HG03558 (cell line): ENCODE data around the gene ADGRL1.
"Not testable (repeated sequence)": the region's sequence is repeated elsewhere in the genome, so short reads cannot be mapped to it uniquely, and the experiment has no call there.

Experiments used
- ATAC-seq: cut with Tn5 transposase; IDR thresholded peaks from one replicate; pipeline ENCODE4 v1.9.1; 2021; ENCODE audit warnings: moderate number of reproducible peaks; ENCODE audit not compliant: unreplicated experiment; ENCODE audit errors: extremely low read depth

Gene ADGRL1

DNA sequence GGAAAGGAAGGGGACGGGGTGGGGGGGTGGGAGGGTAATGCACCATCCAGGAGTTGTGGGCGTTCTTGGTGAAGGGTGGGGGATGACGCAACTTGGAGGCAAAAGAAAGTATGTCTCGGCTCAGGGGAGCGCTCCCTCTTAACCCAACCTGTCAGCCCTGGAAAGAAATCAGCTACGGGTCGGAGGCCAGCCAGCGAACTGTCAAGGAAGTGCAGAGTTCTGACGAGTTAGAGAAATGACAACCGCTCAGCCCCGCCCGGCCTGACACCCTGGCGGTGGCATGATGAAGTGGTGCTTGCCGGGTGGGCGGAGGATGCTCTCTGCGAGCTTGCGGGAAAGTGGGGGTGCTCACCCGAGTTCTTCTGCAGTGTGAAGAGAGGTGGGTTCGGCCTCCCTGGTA is 15.4 kb upstream of the ADGRL1 start:
- not testable (repeated sequence) for ATAC-seq

DNA sequence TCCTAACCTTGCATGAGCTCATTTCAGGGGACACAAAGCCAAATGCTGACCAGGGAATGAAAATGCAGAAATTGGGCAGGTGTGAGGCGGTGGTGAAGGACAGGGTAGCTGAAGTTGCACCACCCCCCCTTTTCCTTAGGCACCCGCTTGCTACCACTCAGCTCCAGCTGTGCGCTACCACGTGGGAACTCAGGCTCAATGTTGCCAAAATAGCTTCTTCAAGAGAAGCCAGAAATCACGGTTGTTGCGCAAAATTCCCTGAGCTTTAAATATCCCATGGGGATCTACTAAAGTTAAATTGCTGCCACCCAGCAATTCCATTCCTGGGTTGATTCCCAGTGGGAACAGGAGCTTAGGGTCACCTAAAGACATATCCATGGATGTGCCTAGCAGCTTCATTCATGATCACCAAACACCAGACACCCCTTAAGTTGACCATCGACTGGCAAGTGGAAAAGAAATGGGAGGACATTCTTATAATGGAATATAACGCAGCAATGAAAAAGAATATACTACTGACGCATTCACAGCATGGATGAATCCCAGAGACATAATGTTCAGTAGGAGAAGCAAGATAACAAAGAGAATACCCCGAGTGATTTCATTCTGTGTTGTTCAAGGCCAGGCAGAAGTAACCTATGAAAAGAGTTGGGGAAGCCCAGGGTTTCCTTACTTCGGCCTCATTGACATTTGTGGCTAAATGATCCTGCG is 12.8 kb upstream of the ADGRL1 start:
- no peak for ATAC-seq

DNA sequence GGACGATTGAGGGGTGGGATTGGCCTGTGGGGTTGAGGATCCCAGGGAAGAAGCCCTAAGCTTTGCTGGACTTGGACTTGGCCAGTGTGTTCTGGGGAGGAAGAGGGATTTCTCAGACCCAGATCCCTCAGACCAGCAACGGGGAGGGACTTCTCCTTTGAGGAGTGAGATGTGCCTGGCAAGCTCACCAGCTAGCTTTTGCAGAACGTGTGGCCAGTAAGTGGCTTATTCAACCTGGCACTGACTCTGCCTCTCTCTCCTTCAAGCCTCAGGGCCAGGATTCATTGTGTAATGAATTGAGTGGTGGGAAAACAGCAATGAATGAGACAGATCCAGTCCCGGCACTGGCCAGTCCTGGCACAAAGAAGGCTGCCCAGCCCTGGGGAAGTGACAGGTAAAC is 11.9 kb upstream of the ADGRL1 start:
- not testable (repeated sequence) for ATAC-seq

DNA sequence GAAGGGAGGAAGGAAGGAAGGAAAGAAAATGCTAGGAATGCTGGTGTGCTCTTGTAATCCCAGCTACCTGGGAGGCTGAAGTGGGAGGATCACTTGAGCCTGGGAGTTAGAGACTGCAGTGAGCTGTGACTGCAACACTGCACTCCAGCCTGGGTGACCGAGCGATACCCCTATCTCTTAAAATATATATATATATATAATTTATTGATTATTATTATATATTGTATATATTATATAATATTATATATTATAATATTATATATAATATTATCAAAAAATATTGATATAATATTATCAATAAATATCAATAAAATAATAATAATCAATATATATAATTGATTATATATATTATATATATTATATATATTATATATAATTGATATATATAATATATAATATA is 8.6 kb upstream of the ADGRL1 start:
- ATAC-seq: no peak

DNA sequence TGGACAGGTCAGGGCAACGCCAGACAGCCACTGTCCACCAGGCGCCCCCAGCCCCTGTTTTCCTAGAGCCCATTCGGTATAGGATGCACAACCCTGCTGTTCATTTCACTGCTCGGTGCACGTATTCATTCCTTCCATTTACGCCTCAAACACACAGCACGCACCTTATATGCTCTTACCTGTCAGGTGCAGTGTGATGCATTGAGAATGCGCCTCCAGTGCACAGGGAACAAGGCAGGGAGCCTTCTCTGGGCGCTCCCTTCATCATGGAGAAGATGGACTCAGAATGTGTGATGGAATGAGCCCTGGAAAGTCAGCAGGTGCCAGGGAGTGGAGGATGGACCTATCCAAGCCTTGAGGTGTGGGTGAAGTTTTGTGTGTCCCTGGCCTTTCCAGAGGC is 4.2 kb upstream of the ADGRL1 start:
- ATAC-seq: not testable (repeated sequence)

DNA sequence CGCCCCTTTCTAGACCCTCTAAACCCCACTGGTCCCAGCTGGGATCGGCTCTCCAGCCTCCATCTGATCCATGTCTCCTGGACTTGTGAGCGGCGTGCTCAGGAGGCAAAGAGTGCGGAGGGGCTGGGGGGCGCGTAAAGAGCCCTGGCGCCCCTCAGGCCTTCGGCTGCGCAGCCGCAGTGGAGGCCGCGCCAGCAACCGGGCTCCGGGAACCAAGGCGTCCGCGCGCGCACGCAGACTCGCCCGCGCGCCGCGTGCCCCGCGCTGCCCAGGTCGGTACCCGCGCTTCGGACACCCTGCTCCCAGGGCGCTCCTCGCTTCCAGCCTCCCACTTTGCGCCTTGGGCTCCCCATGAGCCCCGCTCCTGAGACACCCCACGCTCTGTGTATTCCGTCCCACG is 3.4 kb upstream of the ADGRL1 start:
- ATAC-seq: not testable (repeated sequence)

DNA sequence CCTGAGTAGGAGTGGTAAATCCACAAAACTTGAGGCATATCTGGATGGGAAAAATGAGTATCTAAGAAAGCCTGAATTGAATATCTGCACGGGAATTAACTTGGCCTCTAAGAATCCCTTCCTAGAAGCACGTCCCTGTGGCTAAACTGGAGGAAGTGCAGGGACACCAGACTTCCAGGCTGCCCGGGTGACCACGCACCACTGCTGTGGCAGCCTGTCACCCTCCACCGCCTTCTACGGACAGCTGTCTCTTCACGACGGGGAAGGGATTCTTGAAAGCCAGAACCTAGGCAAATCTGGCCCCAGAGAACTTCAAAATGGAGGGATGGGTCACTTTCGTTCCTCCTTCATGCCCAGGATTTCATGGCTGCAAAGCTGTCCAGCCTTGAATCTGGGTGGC is 2.5 kb upstream of the ADGRL1 start:
- ATAC-seq: not testable (repeated sequence)

DNA sequence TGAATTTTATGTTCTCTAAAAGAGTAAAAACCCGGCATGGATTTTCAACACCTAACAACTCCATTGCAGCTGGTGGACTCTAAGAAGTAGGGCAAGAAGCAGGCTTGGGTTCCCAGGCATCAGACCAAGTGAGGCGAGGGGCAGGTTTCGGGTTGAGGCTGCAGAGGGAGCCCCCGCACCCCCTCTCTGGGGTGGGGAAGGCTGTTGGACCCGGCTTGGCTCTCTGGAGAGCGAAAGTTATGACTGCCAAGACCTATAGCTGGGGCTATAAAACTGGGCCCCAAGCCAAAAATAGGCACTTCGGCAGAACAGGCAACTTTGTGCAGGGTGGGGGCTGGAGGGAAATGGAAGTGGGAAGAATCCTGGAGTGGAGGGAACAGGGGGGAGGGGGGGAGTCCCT is 1.8 kb upstream of the ADGRL1 start:
- ATAC-seq: not testable (repeated sequence)

DNA sequence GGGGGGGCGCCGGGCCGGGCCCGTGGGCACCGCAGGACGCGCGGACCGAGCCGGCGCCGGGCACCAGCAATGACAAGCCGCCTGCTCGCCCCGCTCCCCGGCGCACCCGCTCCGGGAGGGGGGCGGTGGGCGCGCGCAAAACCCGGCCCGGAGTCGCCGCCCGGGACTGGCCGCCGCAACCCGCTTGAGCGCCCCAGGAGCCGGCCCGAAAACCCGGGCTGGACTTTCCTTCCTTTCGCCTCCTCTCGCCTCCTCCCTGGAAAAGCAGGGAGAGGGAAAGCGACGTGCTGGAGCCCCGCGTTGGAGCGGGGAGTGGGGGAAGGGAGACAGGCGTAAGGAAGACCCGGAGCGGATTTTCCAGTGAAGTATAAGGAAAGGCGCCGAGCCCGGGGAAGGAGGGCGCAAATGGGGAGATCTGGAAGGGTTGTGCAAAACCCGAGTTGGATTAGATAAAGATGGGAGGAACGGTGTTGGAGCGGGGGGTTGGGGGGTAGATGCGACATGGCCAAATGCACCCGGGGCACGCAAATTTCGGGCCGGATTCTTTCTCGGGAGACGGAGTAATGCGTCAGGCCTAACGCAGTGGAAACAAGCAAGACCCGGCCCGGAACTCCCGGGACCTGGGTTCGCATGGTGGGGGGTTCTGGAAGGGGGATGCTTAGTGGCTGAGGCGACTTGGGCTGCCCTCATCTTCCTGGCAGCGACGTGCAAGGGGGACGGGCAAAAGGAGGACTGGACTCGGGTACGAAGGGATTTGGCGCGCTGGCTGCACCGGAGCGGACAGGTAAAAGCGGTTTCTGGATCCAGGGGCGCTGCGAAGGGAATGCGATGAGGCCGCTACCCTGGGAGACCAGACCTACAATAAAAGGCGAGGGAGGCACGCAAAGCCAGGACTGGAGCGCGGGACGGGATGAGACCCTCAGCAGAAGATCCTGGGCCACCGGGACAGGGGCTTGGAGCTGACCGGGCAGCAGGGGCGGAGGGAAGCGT is 1.1 kb upstream of the ADGRL1 start:
- not testable (repeated sequence) for ATAC-seq

DNA sequence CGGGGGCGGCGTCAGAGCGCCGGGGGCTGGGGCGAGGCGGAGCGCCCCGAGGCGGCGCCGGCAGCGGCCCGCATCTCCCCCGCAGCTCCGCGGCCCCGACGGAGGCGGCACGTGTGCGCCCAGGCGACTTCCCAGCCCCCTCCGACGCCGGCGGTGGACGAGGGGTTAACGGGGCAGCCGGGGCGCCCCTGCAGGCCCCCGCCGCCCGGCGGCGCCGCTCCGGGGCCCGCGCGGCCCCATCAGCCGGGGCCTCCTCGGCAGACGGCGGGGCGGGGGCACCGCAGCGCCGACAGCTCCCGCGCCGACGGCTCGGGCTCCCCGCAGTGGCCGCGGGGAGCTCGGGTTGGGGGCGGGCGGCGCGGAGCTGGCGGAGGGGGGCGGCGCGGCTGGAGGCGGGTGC is 339 bp upstream of the ADGRL1 start:
- not testable (repeated sequence) for ATAC-seq

DNA sequence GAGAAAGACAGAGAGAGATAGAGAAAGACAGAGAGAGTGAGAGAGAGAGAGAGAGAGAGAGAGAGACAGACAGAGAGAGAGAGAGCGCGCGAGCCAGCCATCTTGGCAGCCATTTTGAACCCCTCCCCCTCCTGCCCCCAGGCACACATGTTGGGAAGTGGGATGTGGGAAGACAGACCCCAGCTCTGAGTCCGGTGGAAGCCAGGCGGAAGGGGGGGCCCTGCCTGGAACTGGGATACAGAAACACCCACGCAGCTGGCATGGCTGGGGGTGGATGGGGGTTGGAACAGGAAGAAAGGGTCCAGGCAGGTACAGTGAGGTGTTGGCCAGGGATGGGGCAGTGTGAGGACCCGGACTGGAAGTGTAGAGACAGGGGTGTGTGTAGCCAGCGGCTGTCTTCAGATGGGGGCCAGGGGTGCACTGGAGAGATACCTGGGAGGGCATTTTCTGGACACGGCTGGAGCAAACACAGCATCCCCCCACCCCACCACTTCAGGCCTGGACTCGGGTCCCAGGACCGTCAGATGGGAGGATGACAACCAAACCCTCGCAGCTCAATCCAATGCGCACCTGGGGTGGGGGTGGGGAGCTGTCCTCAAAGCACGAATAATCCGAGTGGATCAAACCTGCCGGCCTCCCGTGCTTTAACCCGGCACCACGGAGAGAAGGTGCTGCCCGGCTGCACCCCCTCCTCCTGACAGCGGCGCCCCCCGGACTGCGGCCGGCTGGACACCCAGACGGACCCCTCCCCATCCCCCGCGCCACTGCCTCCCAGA is 1.1 kb downstream of the ADGRL1 start:
- ATAC-seq: not testable (repeated sequence)

DNA sequence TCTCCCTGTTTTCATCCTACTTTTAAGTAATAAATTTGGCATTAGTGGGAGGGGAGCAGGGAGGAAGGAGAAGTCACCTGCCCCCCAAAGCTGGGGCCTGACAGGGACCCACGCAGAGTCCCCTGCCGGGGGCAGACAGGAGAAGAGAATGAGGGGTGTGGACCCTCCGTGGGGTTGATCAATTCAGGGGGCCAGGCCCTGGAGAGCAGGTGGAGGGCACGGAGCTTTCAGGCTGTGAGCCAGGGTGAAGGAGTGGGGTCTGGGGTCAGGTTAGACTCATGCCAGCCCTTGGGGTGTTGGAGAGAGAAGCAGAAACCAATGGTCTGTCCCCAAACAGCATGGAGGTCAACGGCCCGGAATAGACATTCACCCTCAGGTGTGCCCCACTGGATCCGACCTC is 1.8 kb downstream of the ADGRL1 start:
- not testable (repeated sequence) for ATAC-seq

DNA sequence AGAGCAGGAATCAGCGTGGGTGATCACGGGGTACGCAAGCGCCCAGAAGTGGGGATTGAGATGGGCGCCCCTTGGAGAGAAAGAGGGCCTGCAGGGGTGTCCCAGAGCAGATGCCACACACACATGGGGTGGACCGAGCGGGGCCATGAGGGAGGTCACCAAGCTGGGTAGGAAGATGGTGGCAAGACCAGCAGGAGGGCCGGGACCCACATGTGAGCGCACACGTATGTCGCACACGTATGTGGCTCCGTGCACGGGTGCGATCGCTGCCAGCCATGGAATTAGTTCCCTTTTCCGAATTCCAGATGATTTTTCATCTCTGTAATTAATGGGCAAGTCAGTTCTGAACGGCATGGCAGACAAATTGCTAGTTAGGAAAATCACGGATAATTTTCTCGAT is 2.2 kb downstream of the ADGRL1 start:
- not testable (repeated sequence) for ATAC-seq

DNA sequence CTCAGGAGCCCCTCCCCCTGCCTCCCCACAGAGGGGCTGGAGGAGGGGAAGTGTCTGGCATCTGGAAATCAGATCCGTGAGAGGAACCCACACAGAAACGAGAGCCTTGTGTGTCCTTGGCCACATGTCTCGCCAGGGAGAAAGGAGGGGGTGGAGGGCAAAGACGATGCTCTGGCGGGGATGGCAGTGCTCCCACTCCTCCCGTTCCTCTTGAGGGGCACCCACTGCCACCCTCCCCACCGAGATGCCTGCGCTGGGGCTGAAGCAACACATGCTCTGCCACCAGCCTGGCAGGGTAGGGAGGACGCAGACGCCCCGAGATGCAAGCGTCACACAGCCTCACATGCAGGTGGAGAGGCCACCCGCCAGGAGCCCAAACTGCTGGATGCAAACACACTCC is 2.8 kb downstream of the ADGRL1 start:
- no peak for ATAC-seq

DNA sequence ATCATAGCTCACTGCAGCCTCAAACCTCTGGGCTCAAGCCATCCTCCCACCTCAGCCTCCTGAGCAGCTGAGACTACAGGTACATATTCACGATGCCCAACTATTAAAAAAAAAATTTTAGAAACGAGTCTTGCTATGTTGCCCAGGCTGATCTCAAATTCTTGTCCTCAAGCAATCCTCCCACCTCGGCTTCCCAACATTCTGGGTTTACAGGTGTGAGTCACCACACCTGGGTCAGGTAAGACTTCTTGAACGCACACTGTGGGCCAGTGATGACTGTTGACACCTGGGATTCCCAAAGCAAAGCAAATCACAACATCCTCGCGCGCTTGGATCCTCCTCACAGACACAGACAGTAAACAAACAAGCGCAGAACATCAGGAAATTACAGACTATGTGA is 4.5 kb downstream of the ADGRL1 start:
- not testable (repeated sequence) for ATAC-seq

DNA sequence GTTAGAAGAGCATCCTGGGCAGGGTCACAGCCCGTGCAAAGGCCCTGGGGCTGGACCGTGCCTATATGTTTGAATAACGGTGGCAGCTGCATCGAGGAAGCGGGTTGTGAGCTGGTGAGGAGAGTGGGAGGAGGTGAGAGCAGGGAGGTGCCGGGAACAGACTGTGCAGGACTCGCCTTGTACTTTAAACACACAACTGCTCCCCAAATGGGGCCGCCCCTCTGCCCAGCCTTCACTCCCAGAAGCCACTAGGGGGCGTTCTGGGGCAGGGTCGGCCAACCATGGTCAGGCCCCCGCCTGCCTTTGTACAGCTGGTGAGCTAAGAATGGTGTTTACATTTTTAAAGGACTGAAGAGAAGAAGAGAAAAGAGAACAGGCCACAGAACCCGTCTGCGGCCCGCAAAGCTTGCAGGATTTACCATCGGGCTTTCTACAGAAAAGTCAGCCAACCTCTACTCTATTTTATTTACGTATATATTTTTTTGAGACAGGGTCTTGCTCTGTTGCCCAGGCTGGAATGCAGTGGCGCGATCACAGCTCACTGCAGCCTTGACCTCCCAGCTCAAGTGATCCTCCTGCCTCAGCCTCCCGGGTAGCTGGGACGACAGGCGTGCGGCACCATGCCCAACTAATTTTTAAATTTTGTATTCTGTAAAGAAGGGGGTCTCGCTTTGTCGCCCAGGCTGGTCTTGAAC is 5.7 kb downstream of the ADGRL1 start:
- ATAC-seq: not testable (repeated sequence)

DNA sequence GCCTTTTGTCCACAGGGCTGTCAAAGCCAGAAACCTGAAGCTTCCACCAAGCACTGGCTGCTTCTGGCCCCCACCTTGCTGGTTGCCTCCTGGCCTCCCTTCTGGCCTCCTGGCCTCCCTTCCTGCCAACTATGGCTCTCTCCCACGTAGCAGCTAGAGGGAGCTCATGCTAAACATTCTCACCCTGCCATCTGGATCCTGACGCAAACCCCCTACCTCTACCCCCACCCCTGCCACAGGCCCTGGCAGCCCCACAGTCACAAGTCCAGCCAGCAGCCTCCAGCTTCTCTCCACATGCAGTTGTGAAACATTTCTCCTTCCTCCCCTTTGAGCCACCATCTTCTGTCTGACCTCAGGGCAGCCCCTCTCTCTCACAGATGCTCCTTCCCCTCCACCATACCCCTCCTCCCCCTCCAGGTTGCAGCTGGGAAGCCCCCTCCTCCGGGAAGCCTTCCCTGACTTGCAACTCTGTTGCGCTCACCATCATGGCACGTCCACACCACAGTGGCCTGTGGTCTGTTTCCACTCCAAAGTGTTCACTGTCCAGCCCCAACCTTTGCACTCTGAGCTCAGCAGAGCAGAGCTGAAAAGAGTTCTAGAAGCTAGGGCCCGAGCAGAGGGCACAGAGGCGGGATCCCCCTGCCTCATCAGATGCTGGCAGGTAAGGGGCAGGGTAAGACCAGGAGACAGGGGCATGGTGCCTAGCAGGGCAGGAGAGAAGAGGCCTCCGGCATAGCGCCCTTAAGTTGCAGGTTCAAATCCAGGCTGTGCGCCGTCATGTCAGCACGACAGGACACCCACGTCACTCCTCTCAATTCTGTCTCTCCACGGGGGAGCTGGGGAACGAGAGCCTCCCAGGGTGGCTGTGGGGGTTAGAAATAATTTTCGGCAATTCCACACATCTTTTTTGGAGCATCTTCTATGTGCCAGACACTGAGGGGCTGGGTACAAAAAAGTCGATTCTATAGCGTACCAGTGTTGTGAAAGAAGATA is 7.3 kb downstream of the ADGRL1 start:
- no peak for ATAC-seq

DNA sequence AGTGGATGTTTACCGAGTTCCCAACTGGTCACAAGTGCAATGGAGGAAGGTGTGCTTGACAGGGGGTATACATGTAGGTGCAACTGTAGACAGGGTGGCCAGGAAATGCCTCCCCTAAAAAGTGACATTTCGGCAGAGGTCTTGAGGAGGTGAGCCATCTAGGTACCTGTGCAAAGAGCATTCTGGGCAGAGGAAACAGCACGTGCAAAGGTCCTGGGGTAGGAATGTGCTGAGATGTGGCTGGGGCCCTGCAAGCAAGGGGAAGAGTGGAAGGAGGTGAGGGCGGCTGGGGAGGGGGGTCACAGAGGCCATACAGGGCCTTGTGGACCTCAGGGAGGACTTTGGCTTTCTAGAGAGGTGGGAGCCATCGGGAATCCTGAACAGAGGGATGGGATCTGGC is 8.1 kb downstream of the ADGRL1 start:
- no peak for ATAC-seq

DNA sequence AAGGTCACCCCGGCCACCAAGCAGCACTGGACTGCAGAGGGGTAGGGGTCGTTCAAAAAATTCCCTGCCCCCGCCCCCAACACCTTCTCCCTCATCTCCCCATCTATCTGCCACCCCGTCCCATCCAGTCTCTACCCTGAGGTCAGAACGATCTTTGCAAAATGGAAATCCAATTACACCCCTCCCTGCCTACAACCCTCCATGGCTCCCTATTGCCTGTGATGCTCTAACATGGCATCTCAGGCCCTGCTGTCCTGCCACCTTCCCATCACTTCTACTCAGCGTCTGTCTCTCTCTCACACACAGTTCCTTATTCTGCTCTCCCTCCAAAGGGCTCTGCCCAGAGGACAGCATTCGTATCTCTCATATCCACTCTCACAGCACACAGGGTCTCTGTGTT is 8.7 kb downstream of the ADGRL1 start:
- not testable (repeated sequence) for ATAC-seq
